K562 (cell line): ENCODE data around the gene MKRN1. TPM values are rescaled to one million over a fixed set of nuclear protein-coding genes. Genes with fewer than 3 reads are reported as not detected.

Source experiments
- ATAC-seq: fragments of 200-7000 bp; cut with Tn5 transposase; 3 replicates; pipeline ENCODE4 v1.9.1; 2020; ENCODE audit warnings: moderate library complexity
- BruUV-seq: library from RNA; stranded (reverse); fragments of 400-500 nt; replicated peaks from 2 replicates; lab custom pipeline; 2021; lab: Mats Ljungman, UMichigan
- CTCF ChIA-PET: fragments of 300-600 bp; formaldehyde crosslinking; extraction: SDS; loops from one replicate; lab custom pipeline; 2021; ENCODE audit warnings: low intra/inter-chr PET ratio; lab: Yijun Ruan, JAX
- POLR2A ChIA-PET: fragments of 300-600, 350-650 bp; sonication (Branson Sonifier 250); formaldehyde crosslinking; extraction: SDS; loops from one replicate; lab custom pipeline; 2021; ENCODE audit warnings: antibody characterized with exemption, inconsistent platforms; lab: Yijun Ruan, JAX
- DNase-seq, 4 experiments: peaks; one replicate each; pipeline versions ENCODE4 v3.0.0 to v3.0.0-alpha.2; 2011 to 2018; ENCODE audit warnings: low spot score in 3 of 4, mixed read lengths in 3 of 4; ENCODE audit errors: extremely low read depth in 1 of 4
- FAIRE-seq: peaks from 2 replicates; lab custom pipeline; 2011; peaks lifted over from hg19 to GRCh38; lab: Jason Lieb, UNC
- H2AFZ ChIP-seq: 2 replicates; pipeline ENCODE4 v1.6.0; 2011; ENCODE audit warnings: low read depth, low read length, control low read depth, inconsistent platforms
- H3K27ac ChIP-seq: fragments of 200-600 bp; 3 replicates; pipeline ENCODE4 v1.8.0; 2011; ENCODE audit warnings: low read depth, mild to moderate bottlenecking, control low read depth, inconsistent platforms, low read length, moderate library complexity, mixed read lengths; ENCODE audit errors: extremely low read depth
- H3K27me3 ChIP-seq, 2 experiments: fragments of 300-600 bp in 1 of 2; 2 replicates in 1 of 2; 3 replicates in 1 of 2; pipeline versions ENCODE4 v1.6.0 to v1.8.0; 2011; ENCODE audit warnings: inconsistent platforms in 2 of 2, low read length in 2 of 2, mild to moderate bottlenecking in 1 of 2, mixed read lengths in 1 of 2, moderate library complexity in 1 of 2; ENCODE audit not compliant: control insufficient read depth in 2 of 2, insufficient read depth in 2 of 2
- H3K36me3 ChIP-seq: fragments of 300-600 bp; 3 replicates; pipeline ENCODE4 v1.8.0; 2011; ENCODE audit warnings: mild to moderate bottlenecking, low read length, inconsistent platforms; ENCODE audit not compliant: control insufficient read depth, insufficient read depth
- H3K4me1 ChIP-seq, 2 experiments: fragments of 200-600 bp in 1 of 2; replicated peaks in 1 of 2; 2 replicates in 1 of 2; 3 replicates in 1 of 2; pipeline versions ENCODE4 v1.5.1 to v1.8.0; 2011; ENCODE audit warnings: inconsistent platforms in 2 of 2, low read length in 2 of 2, mild to moderate bottlenecking in 1 of 2, mixed read lengths in 1 of 2, moderate library complexity in 1 of 2; ENCODE audit not compliant: control insufficient read depth in 2 of 2, insufficient read depth in 2 of 2
- H3K4me2 ChIP-seq: 2 replicates; pipeline ENCODE4 v1.6.1; 2011; ENCODE audit warnings: low read length, control low read depth, inconsistent platforms, mixed read lengths; ENCODE audit not compliant: insufficient read depth
- H3K4me3 ChIP-seq: fragments of 200-600 bp; sonication (generic), shearing (Covaris generic); 2 replicates; pipeline ENCODE4 v1.5.1; 2016; ENCODE audit warnings: control low read depth, inconsistent platforms
- H3K79me2 ChIP-seq: fragments of 200-600 bp; 3 replicates; pipeline ENCODE4 v1.8.0; 2011; ENCODE audit warnings: low read length, inconsistent platforms; ENCODE audit not compliant: control insufficient read depth, insufficient read depth
- H3K9ac ChIP-seq, 2 experiments: 2 replicates each; pipeline versions ENCODE4 v1.6.0 to v1.6.1; 2011; ENCODE audit warnings: low read depth in 2 of 2, low read length in 2 of 2, control low read depth in 1 of 2, inconsistent platforms in 1 of 2, mild to moderate bottlenecking in 1 of 2, mixed read lengths in 1 of 2; ENCODE audit not compliant: insufficient read depth in 1 of 2
- H3K9me1 ChIP-seq: one replicate; pipeline ENCODE4 v1.6.0; 2011; ENCODE audit warnings: inconsistent platforms, mild to moderate bottlenecking, low read length, moderate library complexity; ENCODE audit not compliant: control insufficient read depth, insufficient read depth
- H3K9me3 ChIP-seq: replicated peaks from 2 replicates; pipeline ENCODE4 v1.5.1; 2011; ENCODE audit warnings: low read depth, low read length, inconsistent platforms; ENCODE audit not compliant: control insufficient read depth, insufficient read depth
- H4K20me1 ChIP-seq: replicated peaks from 2 replicates; pipeline ENCODE4 v1.6.1; 2011; ENCODE audit warnings: low read length, inconsistent platforms, mixed read lengths; ENCODE audit not compliant: control insufficient read depth, insufficient read depth
- BCOR ChIP-seq: fragments of 450-650 bp; IDR thresholded peaks from 2 replicates; pipeline ENCODE4 v1.6.1; 2016
- GTF2A2 ChIP-seq: IDR thresholded peaks from 2 replicates; pipeline ENCODE4 v1.6.1; 2016; ENCODE audit warnings: mild to moderate bottlenecking, missing genetic modification characterization, missing compliant biosample characterization
- NFATC3 ChIP-seq: fragments of 450-650 bp; IDR thresholded peaks from 2 replicates; pipeline ENCODE4 v1.6.1; 2017; ENCODE audit warnings: mild to moderate bottlenecking
- REST ChIP-seq, 2 experiments: fragments of 450-650 bp; formaldehyde crosslinking in 1 of 2; IDR thresholded peaks; 2 replicates each; pipeline versions ENCODE4 v1.4.0 to v1.6.1; 2014 to 2020; ENCODE audit warnings: mild to moderate bottlenecking in 2 of 2, borderline replicate concordance in 1 of 2, low read depth in 1 of 2
- WGBS: fragments of 100-300 bp; shearing (Covaris generic); methylation state at CpG from one replicate; pipeline ENCODE4 v1.1.6; 2016; ENCODE audit warnings: low coverage, mixed read lengths; ENCODE audit not compliant: insufficient coverage; ENCODE audit errors: missing lambda C conversion rate; 5-methylcytosine and 5-hydroxymethylcytosine counted together
- in situ Hi-C: fragments of 300-500 bp; cut with MboI; formaldehyde crosslinking; loops from 4 replicates; pipeline ENCODE4 v1.15.0; 2018; ENCODE audit warnings: inconsistent platforms, mixed read lengths
- intact Hi-C: fragments of 100-400 bp; cut with micrococcal nuclease; formaldehyde crosslinking; loops from 2 replicates; pipeline ENCODE4 v1.14.2; 2022
- polyA plus RNA-seq, 8 experiments: library from polyadenylated mRNA; depleted of rRNA in 4 of 8; stranded (reverse) in 5 of 8; unstranded in 3 of 8; fragments of >200 nt; fragmentation: Nextera tagmentation in 2 of 8; fragmentation: Illumina TruSeq in 1 of 8; extraction: Ambion mirVana in 2 of 8; extraction: Trizol in 1 of 8; gene quantifications; 2 replicates each; pipeline versions ENCODE4 v1.2.1 to v1.2.3, GENCODE V29; 2011 to 2014; ENCODE audit warnings: inconsistent platforms in 1 of 8, missing spikeins in 1 of 8
- total RNA-seq, 7 experiments: library from RNA; depleted of rRNA in 6 of 7; stranded (reverse); fragments of >200 nt in 6 of 7; fragmentation: Illumina TruSeq in 2 of 7; extraction: Trizol in 2 of 7; gene quantifications; 2 replicates each; pipeline versions ENCODE4 v1.2.1 to v1.2.3, GENCODE V29; 2011 to 2021; ENCODE audit warnings: low replicate concordance in 1 of 7
- TF ChIP-seq, protein P1 (sequence below): conservative IDR thresholded peaks from 2 replicates; pipeline ENCODE4 v1.6.1; 2011; ENCODE audit warnings: low read depth, mild to moderate bottlenecking, low read length; ENCODE audit not compliant: control insufficient read depth

MKRN1 gene
- total and polyA plus RNA-seq, 9 of the 15 experiments (the other 6 are each of a cell fraction or from before 2014, with no cell fraction given), result 30.5 to 90.3 (median 76.0) TPM

GRCh38 chr7:140453273-140453672, 26.0 kb downstream of the MKRN1 start:
- CTCF ChIA-PET, result no interaction called here
- TF ChIP-seq GTF2A2 (tag) (no peak), BCOR (no peak), NFATC3 (no peak)
- TF ChIP-seq, protein P1, sequence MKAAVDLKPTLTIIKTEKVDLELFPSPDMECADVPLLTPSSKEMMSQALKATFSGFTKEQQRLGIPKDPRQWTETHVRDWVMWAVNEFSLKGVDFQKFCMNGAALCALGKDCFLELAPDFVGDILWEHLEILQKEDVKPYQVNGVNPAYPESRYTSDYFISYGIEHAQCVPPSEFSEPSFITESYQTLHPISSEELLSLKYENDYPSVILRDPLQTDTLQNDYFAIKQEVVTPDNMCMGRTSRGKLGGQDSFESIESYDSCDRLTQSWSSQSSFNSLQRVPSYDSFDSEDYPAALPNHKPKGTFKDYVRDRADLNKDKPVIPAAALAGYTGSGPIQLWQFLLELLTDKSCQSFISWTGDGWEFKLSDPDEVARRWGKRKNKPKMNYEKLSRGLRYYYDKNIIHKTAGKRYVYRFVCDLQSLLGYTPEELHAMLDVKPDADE, result no peak
- TF ChIP-seq, all 486 proteins: peak for 0
- Histone ChIP-seq H3K4me1 (no peaks in the 10 kb centered on the region), H3K4me2 (no peak overlapping the region), H4K20me1 (0 out of 2 replicates have a peak, but pooled peaks cover 11% of the 10 kb centered on the region), H3K9me1 (no peaks in the 10 kb centered on the region), H3K27ac (no peak overlapping the region), H3K9ac (no peak overlapping the region), H3K36me3 (peaks cover 58% of the 10 kb centered on the region), H3K4me3 (no peak overlapping the region), H3K79me2 (no peaks in the 10 kb centered on the region), H3K27me3 (no peaks in the 10 kb centered on the region), H3K9me3 (no peaks in the 10 kb centered on the region), H2AFZ (no peak overlapping the region)
- no peak for FAIRE-seq
- POLR2A ChIA-PET, result interaction anchor here (0.5 to 3.6 kb wide), 5 partner anchors 9 to 340 kb away, joined by 3 to 19 read pairs (median 3); no protein-coding TSS in a partner anchor
- intact Hi-C loops (no loop called here), in situ Hi-C loops (no loop called here)
- ATAC-seq, result no peak
- no peak for DNase-seq
- BruUV-seq, result TSS peak; percentile 23
- 83% methylated on average over 4 of the region's 4 CpGs for WGBS

GRCh38 chr7:140451716-140452115, 27.6 kb downstream of the MKRN1 start:
- ATAC-seq (peak; percentile 58), DNase-seq (no peak), FAIRE-seq (no peak)
- no peaks in the 10 kb centered on the region for H3K79me2 ChIP-seq
- no peak overlapping the region for H2AFZ ChIP-seq
- intact Hi-C loops, result no loop called here
- H3K4me1 ChIP-seq, result no peaks in the 10 kb centered on the region
- ChIA-PET CTCF (no interaction called here), POLR2A (interaction anchor here (1.0 to 3.6 kb wide), 5 partner anchors 7 to 26 kb away, joined by 3 to 19 read pairs (median 6); no protein-coding TSS in a partner anchor)
- BruUV-seq, result no TSS peak
- no peak overlapping the region for H3K27ac ChIP-seq
- no peak overlapping the region for H3K4me2 ChIP-seq
- H3K9me1 ChIP-seq, result no peaks in the 10 kb centered on the region
- in situ Hi-C loops, result no loop called here
- H3K9ac ChIP-seq, result no peak overlapping the region
- peaks cover 43% of the 10 kb centered on the region for H3K36me3 ChIP-seq
- H3K27me3 ChIP-seq, result no peaks in the 10 kb centered on the region; a peak in 1 of 5 replicates
- H3K9me3 ChIP-seq, result no peaks in the 10 kb centered on the region
- H3K4me3 ChIP-seq, result no peak overlapping the region
- 36% methylated on average over 1 of the region's 1 CpG for WGBS
- H4K20me1 ChIP-seq, result 0 out of 2 replicates have a peak, but pooled peaks cover 11% of the 10 kb centered on the region
- no peak for TF ChIP-seq REST (IDR thresholded peaks at IDR 0.05; ENCODE audit: borderline replicate concordance)
- TF ChIP-seq REST (CRISPR knock-in tag; IDR thresholded peaks at IDR 0.05; ENCODE audit: low read depth), result no peak
